Naive B cell (primary cell): ENCODE data around the gene MCRS1. TPM values are rescaled to one million over a fixed set of nuclear protein-coding genes. Genes with fewer than 3 reads are reported as not detected.
"Not testable (repeated sequence)": the region's sequence is repeated elsewhere in the genome, so short reads cannot be mapped to it uniquely, and the experiment has no call there.

Experiments used
- ATAC-seq, 2 donors: fragments of 150-1000 bp; cut with Tn5 transposase; 2 replicates each; pipeline ENCODE4 v1.10.0; 2021; ENCODE audit warnings: low read depth in 2 of 2, mild to moderate bottlenecking in 2 of 2, moderate library complexity in 2 of 2
- DNase-seq: peaks from one replicate; pipeline ENCODE4 v3.0.0; 2022
- H3K27ac Mint-ChIP-seq, 6 donors: one replicate each; pipeline ENCODE4 v1.8.0; 2020 to 2022; ENCODE audit warnings: mild to moderate bottlenecking in 6 of 6, mixed read lengths in 6 of 6, moderate library complexity in 5 of 6, inconsistent platforms in 2 of 6
- H3K27me3 Mint-ChIP-seq, 3 donors: one replicate each; pipeline ENCODE4 v1.8.0; 2021 to 2022; ENCODE audit warnings: mixed read lengths in 3 of 3, mild to moderate bottlenecking in 1 of 3
- H3K36me3 Mint-ChIP-seq, 2 donors: one replicate each; pipeline ENCODE4 v1.8.0; 2020 to 2022; ENCODE audit warnings: mixed read lengths in 2 of 2, inconsistent platforms in 1 of 2, mild to moderate bottlenecking in 1 of 2
- H3K4me1 Mint-ChIP-seq, 3 donors: one replicate each; pipeline ENCODE4 v1.8.0; 2020 to 2022; ENCODE audit warnings: mixed read lengths in 3 of 3, inconsistent platforms in 1 of 3, mild to moderate bottlenecking in 1 of 3, moderate library complexity in 1 of 3
- H3K4me3 Mint-ChIP-seq, 8 donors: one replicate each; pipeline ENCODE4 v1.8.0; 2020 to 2022; ENCODE audit warnings: mild to moderate bottlenecking in 8 of 8, mixed read lengths in 8 of 8, moderate library complexity in 8 of 8, inconsistent platforms in 2 of 8
- H3K9me3 Mint-ChIP-seq, 7 donors: one replicate each; pipeline ENCODE4 v1.8.0; 2020 to 2022; ENCODE audit warnings: mixed read lengths in 7 of 7, mild to moderate bottlenecking in 5 of 7, inconsistent platforms in 2 of 7, moderate library complexity in 1 of 7
- polyA plus RNA-seq, 6 donors: library from polyadenylated mRNA; unstranded; fragments of 300-500 nt; fragmentation: Illumina TruSeq; gene quantifications; one replicate each; pipeline ENCODE4 v1.2.3, GENCODE V29; 2021; ENCODE audit warnings: low read depth in 6 of 6

MCRS1 gene
- polyA plus RNA-seq, 6 donors from 2014 or later, result 41.5 to 54.5 (median 51.1) TPM

- DNase-seq, result no peak
- Mint-ChIP-seq H3K4me3 (peak overlapping the region; percentile 22 to 87 (median 80)), H3K9me3 (no peaks in the 10 kb centered on the region), H3K36me3 (no peaks in the 10 kb centered on the region), H3K27ac (peak overlapping the region in 5 of 6 donors; percentile 42 to 83 (median 67)), H3K4me1 (peaks cover 35 to 48% (median 46%) of the 10 kb centered on the region in 3 donors), H3K27me3 (peaks cover 35 to 50% (median 47%) of the 10 kb centered on the region in 3 donors)
- ATAC-seq, result no peak
Observed at GRCh38 chr12:49540229-49541139, 27.5 kb downstream of the MCRS1 start.

- H3K4me3 Mint-ChIP-seq, result peak overlapping the region; percentile 66 to 87 (median 82)
- no peak for DNase-seq
- ATAC-seq, result no peak
- peaks cover 31 to 53% (median 44%) of the 10 kb centered on the region in 3 donors for H3K4me1 Mint-ChIP-seq
- H3K9me3 Mint-ChIP-seq, result no peaks in the 10 kb centered on the region
- peaks cover 30 to 50% (median 47%) of the 10 kb centered on the region in 3 donors for H3K27me3 Mint-ChIP-seq
- H3K27ac Mint-ChIP-seq, result peak overlapping the region in 4 of 6 donors; percentile 52 to 78 (median 60)
- H3K36me3 Mint-ChIP-seq, result no peaks in the 10 kb centered on the region
Observed at GRCh38 chr12:49539406-49540228, 28.3 kb downstream of the MCRS1 start.

GRCh38 chr12:49538510-49539403, 29.2 kb downstream of the MCRS1 start, which contains the start of gene KCNH3:
KCNH3 (plus strand) TSS chr12:49539030; CDS start chr12:49539417, 387 bp downstream.
- peak within 1 kb of the TSS; percentile 66 to 90 (median 87) for H3K4me3 Mint-ChIP-seq
- peak; percentile 79 to 82 for ATAC-seq
- H3K27ac Mint-ChIP-seq, result peak within 1 kb of the TSS in 4 of 6 donors; percentile 15 to 80 (median 60)
- H3K36me3 Mint-ChIP-seq, result no peaks in the 10 kb centered on the region
- peaks cover 28 to 41% (median 39%) of the 10 kb centered on the region in 3 donors for H3K27me3 Mint-ChIP-seq
- DNase-seq, result peak; percentile 81
- H3K9me3 Mint-ChIP-seq, result no peaks in the 10 kb centered on the region
- H3K4me1 Mint-ChIP-seq, result peaks cover 31 to 53% (median 44%) of the 10 kb centered on the region in 3 donors

- no peaks in the 10 kb centered on the region for H3K9me3 Mint-ChIP-seq
- H3K27ac Mint-ChIP-seq, result peak overlapping the region; percentile 36 to 95 (median 84)
- H3K36me3 Mint-ChIP-seq, result no peaks in the 10 kb centered on the region
Observed at GRCh38 chr12:49537752-49538509, 30.0 kb downstream of the MCRS1 start.

GRCh38 chr12:49537231-49537751, 30.7 kb downstream of the MCRS1 start:
- H3K9me3 Mint-ChIP-seq, result no peaks in the 10 kb centered on the region
- no peaks in the 10 kb centered on the region for H3K36me3 Mint-ChIP-seq
- H3K27me3 Mint-ChIP-seq, result peaks cover 24 to 45% (median 34%) of the 10 kb centered on the region in 3 donors
- DNase-seq (no peak), ATAC-seq (no peak)
- peak overlapping the region; percentile 12 to 95 (median 74) for H3K27ac Mint-ChIP-seq
- peak overlapping the region; percentile 31 to 92 (median 88) for H3K4me3 Mint-ChIP-seq
- peaks cover 28 to 51% (median 44%) of the 10 kb centered on the region in 3 donors for H3K4me1 Mint-ChIP-seq

More at GRCh38 chr12:49537752-49538509, 30.0 kb downstream of the MCRS1 start:
- ATAC-seq (peak; percentile 21 to 23), DNase-seq (peak; percentile 34)
- H3K4me1 Mint-ChIP-seq, result peaks cover 28 to 53% (median 44%) of the 10 kb centered on the region in 3 donors
- peak overlapping the region; percentile 31 to 92 (median 88) for H3K4me3 Mint-ChIP-seq
- H3K27me3 Mint-ChIP-seq, result peaks cover 24 to 40% (median 34%) of the 10 kb centered on the region in 3 donors

- Mint-ChIP-seq H3K27me3 (peaks cover 21 to 45% (median 34%) of the 10 kb centered on the region in 3 donors), H3K4me1 (peaks cover 27 to 45% (median 39%) of the 10 kb centered on the region in 3 donors), H3K36me3 (no peaks in the 10 kb centered on the region), H3K4me3 (peak overlapping the region; percentile 31 to 92 (median 86)), H3K27ac (peak overlapping the region in 5 of 6 donors; percentile 12 to 95 (median 79)), H3K9me3 (no peaks in the 10 kb centered on the region)
- DNase-seq, result peak; percentile 27
- peak; percentile 44 to 46 for ATAC-seq
Observed at GRCh38 chr12:49536526-49537071, 31.3 kb downstream of the MCRS1 start.

- H3K9me3 Mint-ChIP-seq, result no peaks in the 10 kb centered on the region
- peaks cover 17 to 40% (median 34%) of the 10 kb centered on the region in 3 donors for H3K27me3 Mint-ChIP-seq
- peak overlapping the region in 2 of 8 donors; percentile 11 to 37 for H3K4me3 Mint-ChIP-seq
- no peaks in the 10 kb centered on the region for H3K36me3 Mint-ChIP-seq
- peak overlapping the region in 2 of 6 donors; percentile 37 to 69 for H3K27ac Mint-ChIP-seq
- DNase-seq, result no peak
- H3K4me1 Mint-ChIP-seq, result peaks cover 21 to 39% (median 33%) of the 10 kb centered on the region in 3 donors
- no peak for ATAC-seq
Observed at GRCh38 chr12:49535921-49536525, 31.9 kb downstream of the MCRS1 start.

- Mint-ChIP-seq H3K4me3 (peak overlapping the region in 1 of 8 donors; percentile 22), H3K27me3 (peaks cover 17 to 31% (median 26%) of the 10 kb centered on the region in 3 donors), H3K4me1 (peaks cover 14 to 28% (median 25%) of the 10 kb centered on the region in 3 donors), H3K9me3 (no peaks in the 10 kb centered on the region), H3K27ac (no peak overlapping the region), H3K36me3 (no peaks in the 10 kb centered on the region)
- no peak for DNase-seq
- ATAC-seq, result no peak
Observed at GRCh38 chr12:49534731-49535278, 33.1 kb downstream of the MCRS1 start.

GRCh38 chr12:49534122-49534521, 33.8 kb downstream of the MCRS1 start:
- H3K4me3 Mint-ChIP-seq, result peak overlapping the region in 1 of 8 donors; percentile 20
- not testable (repeated sequence) for H3K9me3 Mint-ChIP-seq, DNase-seq, H3K36me3 Mint-ChIP-seq, ATAC-seq
- H3K27me3 Mint-ChIP-seq, result peaks cover 17 to 30% (median 23%) of the 10 kb centered on the region in 3 donors
- peaks cover 15 to 23% (median 23%) of the 10 kb centered on the region in 3 donors for H3K4me1 Mint-ChIP-seq
- peak overlapping the region in 1 of 6 donors; percentile 88 for H3K27ac Mint-ChIP-seq

- Mint-ChIP-seq H3K9me3 (no peaks in the 10 kb centered on the region), H3K27me3 (peaks cover 17 to 30% (median 23%) of the 10 kb centered on the region in 3 donors), H3K36me3 (no peaks in the 10 kb centered on the region), H3K27ac (no peak overlapping the region), H3K4me1 (peaks cover 15 to 23% (median 23%) of the 10 kb centered on the region in 3 donors), H3K4me3 (no peak overlapping the region)
- no peak for DNase-seq
- ATAC-seq, result no peak
Observed at GRCh38 chr12:49533331-49533730, 34.6 kb downstream of the MCRS1 start.
